ENCODE data around the gene NIF3L1.
"Not testable (repeated sequence)": the region's sequence is repeated elsewhere in the genome, so short reads cannot be mapped to it uniquely, and the experiment has no call there.

The NIF3L1 gene

GRCh38 chr2:200871151-200871550 lies 18.0 kb upstream of the NIF3L1 start:
- DNase-seq (ENCODE audit: extremely low read depth in 1 of 2, low read depth in 1 of 2): no peak

DNA sequence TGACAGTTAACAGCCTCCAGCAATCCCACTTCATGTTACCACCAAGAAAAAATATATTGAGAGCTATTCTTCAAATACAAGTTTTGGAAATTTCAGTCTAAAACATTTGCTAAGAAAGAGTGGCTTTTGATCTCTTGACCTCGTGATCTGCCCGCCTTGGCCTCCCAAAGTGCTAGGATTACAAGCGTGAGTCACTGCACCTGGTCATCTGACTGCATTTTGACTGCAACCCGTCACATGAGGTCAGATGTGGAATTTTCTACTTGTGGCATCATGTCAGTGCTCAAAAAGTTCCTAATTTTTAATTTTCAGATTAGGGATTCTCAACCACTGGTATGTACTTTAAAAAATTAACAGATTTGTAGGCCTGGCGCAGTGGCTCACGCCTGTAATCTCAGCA lies 15.6 kb upstream of the NIF3L1 start:
- DNase-seq (ENCODE audit: extremely low read depth in 1 of 2, low read depth in 1 of 2): no peak

GRCh38 chr2:200877443-200877842 lies 11.7 kb upstream of the NIF3L1 start:
- DNase-seq (ENCODE audit: extremely low read depth in 1 of 2, low read depth in 1 of 2): no peak

GRCh38 chr2:200878289-200878880 lies 10.8 kb upstream of the NIF3L1 start:
- DNase-seq (ENCODE audit: extremely low read depth in 1 of 2, low read depth in 1 of 2): no peak

DNA sequence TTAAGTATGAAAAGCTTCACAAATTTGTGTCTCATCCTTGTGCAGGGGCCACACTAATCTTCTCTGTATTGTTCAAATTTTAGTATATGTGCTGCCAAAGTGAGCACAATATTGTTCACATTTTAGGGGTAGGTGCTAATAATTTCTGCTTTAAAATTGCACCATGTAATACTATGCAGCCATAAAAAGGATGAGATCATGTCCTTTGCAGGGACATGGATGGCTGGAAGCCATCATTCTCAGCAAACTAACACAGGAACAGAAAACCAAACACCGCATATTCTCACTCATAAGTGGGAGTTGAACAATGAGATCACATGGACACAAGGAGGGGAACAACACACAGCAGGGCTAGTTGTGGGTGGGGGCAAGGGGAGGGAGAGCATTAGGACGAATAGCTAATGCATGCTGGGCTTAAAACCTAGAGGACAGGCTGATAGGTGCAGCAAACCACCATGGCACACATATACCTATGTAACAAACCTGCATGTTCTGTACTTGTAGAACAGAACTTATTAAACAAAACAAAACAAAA lies 7.4 kb upstream of the NIF3L1 start:
- DNase-seq (ENCODE audit: extremely low read depth in 1 of 2, low read depth in 1 of 2): not testable (repeated sequence)

GRCh38 chr2:200899482-200899881 lies 10.3 kb downstream of the NIF3L1 start:
- DNase-seq (ENCODE audit: extremely low read depth in 1 of 2, low read depth in 1 of 2): no peak

DNA sequence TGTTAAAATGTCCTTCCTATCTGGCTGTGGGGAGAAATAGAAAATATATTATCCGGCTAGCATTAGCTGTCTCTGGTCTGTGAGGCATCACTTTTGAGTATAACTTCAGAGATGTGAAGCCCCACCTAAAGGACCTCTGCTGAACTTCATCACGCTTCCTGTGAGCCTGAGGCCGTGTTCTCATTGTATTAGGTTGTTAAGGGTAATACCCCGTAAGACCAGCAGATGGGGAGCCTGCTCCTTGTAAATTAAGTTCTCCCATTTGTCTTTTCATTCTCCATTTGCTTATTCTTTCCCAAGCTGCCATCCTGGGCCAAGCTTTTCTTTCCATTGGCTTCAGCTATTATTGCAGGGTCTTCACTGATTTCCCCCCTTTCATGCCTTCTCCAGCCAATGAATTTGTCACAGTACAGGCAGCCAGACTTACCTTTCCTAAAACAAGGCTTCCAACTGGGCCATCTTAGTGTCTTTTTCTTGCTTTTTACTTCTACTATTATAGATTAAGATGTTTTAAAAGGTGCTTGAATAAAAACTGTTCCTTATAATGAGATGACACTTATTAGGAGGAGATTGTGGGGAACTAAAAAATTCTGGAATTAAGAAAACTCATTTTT lies 12.4 kb downstream of the NIF3L1 start:
- peak in 1 of 2 donors; percentile 58 for DNase-seq (ENCODE audit: extremely low read depth in 1 of 2, low read depth in 1 of 2)

- DNase-seq (ENCODE audit: extremely low read depth in 1 of 2, low read depth in 1 of 2): peak in 1 of 2 donors; percentile 45
These were observed 16.6 kb downstream of the NIF3L1 start for GRCh38 chr2:200905618-200906296.

DNA sequence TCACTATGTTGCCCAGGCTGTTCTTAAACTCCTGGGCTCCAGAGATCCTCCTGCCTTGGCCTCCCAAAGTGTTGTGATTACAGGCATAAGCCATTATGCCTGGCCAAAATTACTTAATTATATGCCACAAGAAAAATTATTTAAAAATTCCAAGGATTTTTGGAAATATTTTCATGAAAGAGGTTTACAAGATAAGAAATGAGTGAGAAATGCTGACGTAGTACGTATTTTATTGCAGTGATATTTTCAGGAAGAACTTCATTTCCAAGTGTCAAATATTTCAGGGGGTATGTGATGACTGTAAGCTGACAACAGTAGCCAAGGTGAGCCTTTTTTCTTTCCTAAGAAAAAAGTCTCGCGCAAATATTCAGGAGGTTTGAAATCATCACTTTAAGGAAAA lies 20.8 kb downstream of the NIF3L1 start:
- DNase-seq (ENCODE audit: extremely low read depth in 1 of 2, low read depth in 1 of 2): no peak

DNA sequence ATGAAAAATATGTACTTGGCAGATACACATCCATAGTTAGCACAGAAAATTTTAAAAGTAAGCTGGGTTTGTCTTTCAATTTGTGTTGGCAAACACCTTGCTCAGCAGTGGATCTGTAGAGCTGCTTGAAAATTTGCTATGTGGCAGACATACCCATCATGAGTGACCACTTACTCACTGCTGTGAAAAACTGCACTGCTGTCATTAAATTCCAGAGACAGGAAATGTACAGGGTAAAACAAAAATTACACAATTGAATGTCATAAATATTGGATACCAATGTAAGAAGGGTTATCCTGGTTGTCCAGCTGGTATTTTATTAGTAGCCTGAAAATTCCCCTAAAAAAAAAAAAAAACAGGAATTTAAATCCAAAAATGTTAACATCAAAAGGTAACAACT lies 24.5 kb downstream of the NIF3L1 start:
- DNase-seq (ENCODE audit: extremely low read depth in 1 of 2, low read depth in 1 of 2): no peak

DNA sequence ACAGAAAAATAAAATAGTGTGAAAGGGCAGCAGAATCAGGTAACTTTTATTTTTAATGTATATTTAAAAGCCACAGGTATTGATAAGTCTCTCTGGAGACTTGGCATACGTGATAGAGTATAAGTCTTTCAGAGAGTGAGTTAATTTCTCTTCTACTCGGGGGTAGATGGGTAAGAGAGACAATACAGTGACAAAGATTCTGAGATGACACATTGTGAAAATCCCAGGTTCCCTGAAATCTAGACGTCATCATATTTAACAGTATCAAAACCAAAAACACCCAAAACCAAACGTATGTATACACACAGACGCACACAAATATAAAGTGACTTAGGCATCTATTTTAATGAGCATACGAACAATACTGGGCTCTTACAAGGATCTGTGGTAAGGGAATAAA lies 33.3 kb downstream of the NIF3L1 start:
- DNase-seq (ENCODE audit: extremely low read depth in 1 of 2, low read depth in 1 of 2): no peak

DNA sequence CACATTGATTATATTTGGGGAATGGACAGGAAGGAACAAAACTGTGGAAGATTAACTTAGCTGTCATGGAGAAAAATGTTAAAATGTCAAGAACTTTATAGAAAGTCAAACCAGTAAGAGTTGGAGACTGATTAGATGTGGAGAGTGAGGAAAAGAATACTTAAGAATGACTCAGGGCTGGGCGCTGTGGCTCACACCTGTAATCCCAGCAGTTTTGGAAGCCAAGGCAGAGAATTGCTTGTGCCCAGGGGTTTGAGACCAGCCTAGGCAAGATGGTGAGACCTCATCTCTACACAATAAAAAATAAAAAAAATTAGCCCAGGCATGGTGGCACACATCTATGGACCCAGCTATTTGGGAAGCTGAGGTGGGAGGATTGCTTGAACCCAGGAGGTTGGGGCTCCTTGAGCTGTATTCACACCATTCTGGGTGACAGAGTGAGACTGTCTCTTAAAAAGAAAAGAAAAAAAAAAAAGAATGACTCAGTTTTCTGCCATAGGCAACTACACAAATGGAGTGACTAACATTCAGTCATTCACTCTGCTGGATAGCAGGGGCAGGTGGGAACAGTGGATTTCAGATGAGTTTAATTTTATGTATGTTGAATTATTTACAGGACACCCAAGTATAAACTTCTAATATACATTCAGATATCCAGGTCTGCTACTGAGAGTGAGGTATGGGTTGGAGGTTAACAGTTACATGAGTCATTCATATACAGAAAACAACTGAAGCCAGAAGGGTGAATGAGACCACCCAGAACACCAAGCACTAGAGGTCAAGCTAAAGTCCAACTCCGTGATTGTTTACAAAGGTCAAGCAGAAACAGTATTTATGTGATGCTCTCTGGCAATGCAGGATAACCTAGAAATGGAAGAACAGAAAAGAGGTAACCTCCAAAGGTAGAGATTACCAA lies 40.4 kb downstream of the NIF3L1 start:
- DNase-seq (ENCODE audit: extremely low read depth in 1 of 2, low read depth in 1 of 2): no peak

- no peak for DNase-seq (ENCODE audit: extremely low read depth in 1 of 2, low read depth in 1 of 2)
These were observed 41.9 kb downstream of the NIF3L1 start for GRCh38 chr2:200930947-200931626.

DNA sequence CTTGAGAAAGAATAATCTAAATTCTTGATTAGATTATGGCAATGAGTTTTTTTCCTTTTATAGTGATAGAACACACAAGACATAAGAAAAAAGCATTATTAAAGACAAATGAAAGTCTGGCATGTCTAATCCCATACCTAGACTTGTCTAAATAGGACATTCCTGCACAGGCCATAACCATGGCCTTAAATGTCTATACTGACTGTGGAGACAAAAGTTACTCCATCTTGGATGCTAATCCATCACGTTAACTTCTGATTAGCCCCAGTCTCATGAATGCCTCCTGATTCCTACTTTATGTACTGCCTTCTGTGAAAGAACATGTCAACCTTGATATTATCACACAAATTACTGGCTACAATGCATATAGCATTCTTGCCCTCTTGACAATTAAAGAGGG lies 50.7 kb downstream of the NIF3L1 start:
- DNase-seq (ENCODE audit: extremely low read depth in 1 of 2, low read depth in 1 of 2): no peak

DNA sequence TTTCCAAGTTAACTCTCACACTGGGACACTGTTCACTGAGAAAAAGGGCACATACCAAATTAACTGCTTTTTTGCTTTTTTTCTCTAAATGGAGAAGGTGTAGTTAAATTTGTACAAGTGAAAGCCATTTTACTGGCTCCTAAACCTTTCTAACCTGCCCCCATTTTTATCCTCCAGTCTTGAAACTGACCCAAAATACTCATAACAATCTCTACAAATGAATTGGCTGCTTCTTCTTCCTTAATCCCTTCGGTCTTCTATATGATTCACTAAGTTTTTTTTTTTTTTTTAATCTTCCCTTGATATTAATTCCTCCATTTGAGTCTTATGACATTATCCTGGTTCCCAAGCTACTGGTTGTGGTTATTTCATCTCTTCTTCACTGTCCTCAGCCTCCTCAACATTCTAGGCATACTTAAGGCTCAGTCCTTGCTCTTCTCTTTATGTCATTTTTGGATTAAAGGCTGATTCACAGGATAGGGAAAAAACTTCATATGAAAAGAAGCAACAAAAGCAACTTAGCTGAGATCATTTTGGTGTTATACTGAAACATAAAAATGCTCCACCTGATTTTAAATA lies 54.4 kb downstream of the NIF3L1 start:
- DNase-seq (ENCODE audit: extremely low read depth in 1 of 2, low read depth in 1 of 2): no peak

DNA sequence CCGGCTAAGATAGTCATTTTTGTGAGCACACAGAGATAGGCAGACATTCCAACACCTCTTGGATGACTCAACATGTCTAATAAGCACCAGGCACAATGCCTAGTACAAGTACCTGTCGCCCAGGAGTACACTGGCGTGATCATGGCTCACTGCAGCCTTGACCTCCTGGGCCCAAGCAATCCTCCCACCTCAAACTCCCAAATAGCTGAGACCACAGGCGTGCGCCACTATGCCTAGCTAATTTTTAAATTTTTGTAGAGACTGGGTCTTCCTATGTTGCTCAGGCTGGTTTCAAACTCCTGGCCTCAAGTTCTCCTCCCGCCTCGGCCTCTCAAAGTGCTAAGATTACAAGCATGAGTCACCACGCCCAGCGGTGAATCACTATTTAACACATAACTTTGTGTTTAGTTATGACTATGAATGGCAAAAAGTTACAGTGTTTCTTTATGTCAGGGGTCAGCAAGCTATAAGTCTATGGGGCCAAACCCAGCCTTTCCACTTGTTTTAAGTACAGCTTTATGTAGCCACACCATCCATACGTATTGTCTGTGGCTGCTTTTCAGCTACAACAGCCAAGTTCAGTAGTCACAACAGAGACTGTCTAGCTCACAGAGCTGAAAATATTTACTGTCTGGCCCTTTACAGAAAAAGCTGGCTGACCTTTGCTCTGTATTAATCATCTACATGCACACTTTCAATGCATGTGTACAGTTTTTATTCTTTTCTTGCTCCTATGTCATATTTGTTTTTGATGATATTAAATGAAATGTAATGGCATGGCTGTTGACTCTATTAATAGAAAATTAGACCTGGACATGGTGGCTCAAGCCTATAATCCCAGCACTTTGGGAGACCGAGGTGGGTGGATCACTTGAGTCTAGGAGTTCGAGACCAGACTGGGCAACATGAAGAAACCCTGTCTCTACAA lies 55.6 kb downstream of the NIF3L1 start:
- peak in 1 of 2 donors; percentile 77 for DNase-seq (ENCODE audit: extremely low read depth in 1 of 2, low read depth in 1 of 2)

- no peak for DNase-seq (ENCODE audit: extremely low read depth in 1 of 2, low read depth in 1 of 2)
These were observed 56.2 kb downstream of the NIF3L1 start for GRCh38 chr2:200945395-200945729.

DNA sequence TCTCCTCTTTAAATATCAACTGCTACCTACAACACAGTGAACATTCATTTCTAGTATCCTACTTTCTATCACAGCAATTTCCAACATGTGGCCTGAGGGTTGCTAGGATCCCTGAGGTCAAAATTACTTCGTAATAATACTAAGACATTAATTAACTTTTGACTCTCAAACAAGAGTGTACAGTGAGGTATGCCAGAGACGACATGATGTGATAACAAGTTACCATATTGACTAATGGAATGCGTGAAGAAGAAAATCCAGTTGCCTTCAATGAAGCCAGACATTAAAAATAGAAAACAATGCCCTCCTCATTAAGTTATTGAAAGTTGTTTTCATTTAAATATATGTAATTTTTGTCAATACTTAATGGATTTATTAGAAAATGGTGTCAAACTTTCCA lies 61.2 kb downstream of the NIF3L1 start:
- no peak for DNase-seq (ENCODE audit: extremely low read depth in 1 of 2, low read depth in 1 of 2)

Measured in stimulated activated CD8-positive, alpha-beta memory T cell treated with anti-CD3 and anti-CD28 coated beads, Interleukin-7, amount 100 ng/mL, for 48 hours (primary cell).